Measurements from ENCODE around the gene DHRS12. TPM values are rescaled to one million over a fixed set of nuclear protein-coding genes. Genes with fewer than 3 reads are reported as not detected.
"Not testable (repeated sequence)": the region's sequence is repeated elsewhere in the genome, so short reads cannot be mapped to it uniquely, and the experiment has no call there.

Gene DHRS12
- total RNA-seq, 1 experiment from 2014 or later: 8.8 TPM

- no peak overlapping the region for H2AFZ ChIP-seq (ENCODE audit: low read length)
- no peak overlapping the region for H4K8ac ChIP-seq (replicated peaks; ENCODE audit: insufficient read length, low read depth, low read length)
- no peaks in the 10 kb centered on the region for H3K36me3 Mint-ChIP-seq (ENCODE audit: insufficient read depth in 1 of 3, low read depth in 3 of 3)
- H3K4me1 ChIP-seq (ENCODE audit: insufficient read depth, low read length): no peaks in the 10 kb centered on the region
- no peak overlapping the region for H3T11ph ChIP-seq (ENCODE audit: low read length)
- H3K9me3 Mint-ChIP-seq: no peaks in the 10 kb centered on the region
- peaks cover 13 to 17% of the 10 kb centered on the region in 2 experiments for H3K4me1 Mint-ChIP-seq
- no peak overlapping the region for H3K4me2 ChIP-seq (ENCODE audit: insufficient read depth, insufficient read length, low read length)
- H3K27ac ChIP-seq (ENCODE audit: insufficient read length, low read depth, low read length): no peak overlapping the region
- no peaks in the 10 kb centered on the region for H3K23me2 ChIP-seq (ENCODE audit: insufficient read length, low read depth, low read length, poor library complexity, severe bottlenecking)
- no peak overlapping the region for H2BK15ac ChIP-seq (ENCODE audit: low read depth, low read length)
- H2AK5ac ChIP-seq (ENCODE audit: insufficient read length, low read length): no peak overlapping the region
- H4K91ac ChIP-seq (ENCODE audit: insufficient read length, low read depth, low read length): no peak overlapping the region
- no peak overlapping the region; a peak in 1 of 5 replicates for H3K4me3 Mint-ChIP-seq
- WGBS (ENCODE audit: extremely low coverage, insufficient read length, low lambda C conversion rate): no CpG with 5 or more reads among the region's 2 CpGs
- no peak overlapping the region for H3K18ac ChIP-seq (ENCODE audit: insufficient read length, low read depth, low read length)
- no peaks in the 10 kb centered on the region for H3K9me3 ChIP-seq (ENCODE audit: control insufficient read depth, low read depth, low read length)
- H3K23ac ChIP-seq (ENCODE audit: insufficient read length, low read depth, low read length): no peak overlapping the region
- no peaks in the 10 kb centered on the region for H4K20me1 ChIP-seq (ENCODE audit: control insufficient read depth, insufficient read depth, insufficient read length)
- peaks cover 2% of the 10 kb centered on the region; the same call in 1 of the 2 replicates for H3K27me3 ChIP-seq (ENCODE audit: insufficient read depth, low read length)
- peaks cover 2% of the 10 kb centered on the region for H3K27me3 Mint-ChIP-seq (ENCODE audit: low read depth)
- no peak overlapping the region for H3K27ac Mint-ChIP-seq
- no peak overlapping the region for H2BK5ac ChIP-seq (ENCODE audit: insufficient read length, low read length)
- no peak overlapping the region for H2BK120ac ChIP-seq (ENCODE audit: low read depth, low read length, poor library complexity, severe bottlenecking)
- TF ChIP-seq, protein P1, sequence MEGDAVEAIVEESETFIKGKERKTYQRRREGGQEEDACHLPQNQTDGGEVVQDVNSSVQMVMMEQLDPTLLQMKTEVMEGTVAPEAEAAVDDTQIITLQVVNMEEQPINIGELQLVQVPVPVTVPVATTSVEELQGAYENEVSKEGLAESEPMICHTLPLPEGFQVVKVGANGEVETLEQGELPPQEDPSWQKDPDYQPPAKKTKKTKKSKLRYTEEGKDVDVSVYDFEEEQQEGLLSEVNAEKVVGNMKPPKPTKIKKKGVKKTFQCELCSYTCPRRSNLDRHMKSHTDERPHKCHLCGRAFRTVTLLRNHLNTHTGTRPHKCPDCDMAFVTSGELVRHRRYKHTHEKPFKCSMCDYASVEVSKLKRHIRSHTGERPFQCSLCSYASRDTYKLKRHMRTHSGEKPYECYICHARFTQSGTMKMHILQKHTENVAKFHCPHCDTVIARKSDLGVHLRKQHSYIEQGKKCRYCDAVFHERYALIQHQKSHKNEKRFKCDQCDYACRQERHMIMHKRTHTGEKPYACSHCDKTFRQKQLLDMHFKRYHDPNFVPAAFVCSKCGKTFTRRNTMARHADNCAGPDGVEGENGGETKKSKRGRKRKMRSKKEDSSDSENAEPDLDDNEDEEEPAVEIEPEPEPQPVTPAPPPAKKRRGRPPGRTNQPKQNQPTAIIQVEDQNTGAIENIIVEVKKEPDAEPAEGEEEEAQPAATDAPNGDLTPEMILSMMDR (conservative IDR thresholded peaks at IDR 0.05): no peak
- H3K56ac ChIP-seq (ENCODE audit: insufficient read length, low read depth, low read length): no peak overlapping the region
- no peak overlapping the region for H3K14ac ChIP-seq (ENCODE audit: insufficient read depth, low read length)
- H4K5ac ChIP-seq (ENCODE audit: insufficient read length, low read depth, low read length): no peak overlapping the region
- no peak overlapping the region for H3K4ac ChIP-seq (ENCODE audit: low read depth, low read length)
- no peak overlapping the region for H3K9ac ChIP-seq (ENCODE audit: extremely low read depth, insufficient read length, low read length)
- H2BK12ac ChIP-seq (ENCODE audit: insufficient read length, low read depth, low read length): no peak overlapping the region
- no peak overlapping the region for H2BK20ac ChIP-seq (ENCODE audit: low read depth, low read length, poor library complexity, severe bottlenecking)
- no peaks in the 10 kb centered on the region for H3K79me1 ChIP-seq (ENCODE audit: insufficient read depth, low read depth, low read length, poor library complexity, severe bottlenecking)
- DNase-seq: no peak
- H3K79me2 ChIP-seq (ENCODE audit: insufficient read depth, low read length): no peaks in the 10 kb centered on the region
Measured at GRCh38 chr13:51825165-51825592, 21.2 kb upstream of the DHRS12 start.

DNA sequence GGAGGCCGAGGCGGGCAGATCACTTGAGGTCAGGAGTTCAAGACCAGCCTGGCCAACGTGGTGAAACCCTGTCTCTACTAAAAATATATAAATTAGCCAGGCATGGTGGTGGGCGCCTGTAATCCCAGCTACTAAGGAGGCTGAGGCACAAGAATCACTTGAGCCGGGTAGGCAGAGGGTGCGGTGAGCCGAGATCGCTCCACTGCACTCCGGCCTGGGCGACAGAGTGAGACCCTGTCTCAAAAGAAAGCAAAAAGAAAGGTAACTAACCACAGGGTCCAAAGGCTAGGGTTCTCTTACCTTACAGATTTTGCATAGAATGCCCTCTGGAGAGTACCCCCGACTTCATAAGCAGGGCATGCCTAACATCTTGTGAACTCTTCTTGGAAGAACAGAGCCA, 20.7 kb upstream of the DHRS12 start:
- not testable (repeated sequence) for H3K23me2 ChIP-seq (ENCODE audit: insufficient read length, low read depth, low read length, poor library complexity, severe bottlenecking); H2BK15ac ChIP-seq (ENCODE audit: low read depth, low read length); H3K4me1 ChIP-seq (ENCODE audit: insufficient read depth, low read length); H2AFZ ChIP-seq (ENCODE audit: low read length); H3K4me3 Mint-ChIP-seq; H3K79me2 ChIP-seq (ENCODE audit: insufficient read depth, low read length); H3K27me3 ChIP-seq (ENCODE audit: insufficient read depth, low read length); H3K23ac ChIP-seq (ENCODE audit: insufficient read length, low read depth, low read length); H3K9ac ChIP-seq (ENCODE audit: extremely low read depth, insufficient read length, low read length); H3K4ac ChIP-seq (ENCODE audit: low read depth, low read length); DNase-seq; H3K56ac ChIP-seq (ENCODE audit: insufficient read length, low read depth, low read length); H3K27ac ChIP-seq (ENCODE audit: insufficient read length, low read depth, low read length); H2BK5ac ChIP-seq (ENCODE audit: insufficient read length, low read length); H3K18ac ChIP-seq (ENCODE audit: insufficient read length, low read depth, low read length); H2BK120ac ChIP-seq (ENCODE audit: low read depth, low read length, poor library complexity, severe bottlenecking); H3K9me3 Mint-ChIP-seq; H3K27me3 Mint-ChIP-seq (ENCODE audit: low read depth); H2BK12ac ChIP-seq (ENCODE audit: insufficient read length, low read depth, low read length); H3K79me1 ChIP-seq (ENCODE audit: insufficient read depth, low read depth, low read length, poor library complexity, severe bottlenecking); H4K91ac ChIP-seq (ENCODE audit: insufficient read length, low read depth, low read length); H3T11ph ChIP-seq (ENCODE audit: low read length); H3K14ac ChIP-seq (ENCODE audit: insufficient read depth, low read length); H2BK20ac ChIP-seq (ENCODE audit: low read depth, low read length, poor library complexity, severe bottlenecking); H3K36me3 Mint-ChIP-seq (ENCODE audit: insufficient read depth in 1 of 3, low read depth in 3 of 3); H3K4me2 ChIP-seq (ENCODE audit: insufficient read depth, insufficient read length, low read length); H3K27ac Mint-ChIP-seq; H4K8ac ChIP-seq (replicated peaks; ENCODE audit: insufficient read length, low read depth, low read length); H4K20me1 ChIP-seq (ENCODE audit: control insufficient read depth, insufficient read depth, insufficient read length); H3K9me3 ChIP-seq (ENCODE audit: control insufficient read depth, low read depth, low read length); H4K5ac ChIP-seq (ENCODE audit: insufficient read length, low read depth, low read length); H2AK5ac ChIP-seq (ENCODE audit: insufficient read length, low read length)
- no CpG with 5 or more reads among the region's 11 CpGs for WGBS (ENCODE audit: extremely low coverage, insufficient read length, low lambda C conversion rate)
- H3K4me1 Mint-ChIP-seq: peaks cover 9 to 13% of the 10 kb centered on the region in 2 experiments
